Kidney (tissue), 14 donors: ENCODE results near the gene MEF2B. TPM values are rescaled to one million over a fixed set of nuclear protein-coding genes. Genes with fewer than 3 reads are reported as not detected.
A peak's percentile ranks its signal among the peaks of the same experiment; 100 is the strongest.

ENCODE experiments used
- DNase-seq, 5 donors: peaks; one replicate each; pipeline ENCODE4 v3.0.0-alpha.2; 2013 to 2020
- FAIRE-seq: peaks from 2 replicates; lab custom pipeline; 2012; peaks lifted over from hg19 to GRCh38; lab: Jason Lieb, UNC
- H3K27ac ChIP-seq, 2 donors: one replicate each; pipeline ENCODE4 v1.7.0; 2013; ENCODE audit warnings: low read depth in 2 of 2, low read length in 2 of 2, inconsistent platforms in 1 of 2
- H3K27me3 ChIP-seq: one replicate; pipeline ENCODE4 v1.7.1; 2013; ENCODE audit warnings: low read length, inconsistent platforms; ENCODE audit not compliant: control insufficient read depth, insufficient read depth
- H3K36me3 ChIP-seq, 3 donors: one replicate each; pipeline versions ENCODE4 v1.7.0 to v1.7.1; 2013; ENCODE audit warnings: low read length in 3 of 3, control low read depth in 1 of 3, inconsistent platforms in 1 of 3; ENCODE audit not compliant: insufficient read depth in 3 of 3, control insufficient read depth in 2 of 3
- H3K4me1 ChIP-seq, 3 donors: one replicate each; pipeline versions ENCODE4 v1.7.0 to v1.7.1; 2013; ENCODE audit warnings: low read length in 3 of 3, inconsistent platforms in 1 of 3, low read depth in 1 of 3; ENCODE audit not compliant: control insufficient read depth in 2 of 3, insufficient read depth in 2 of 3
- H3K4me3 ChIP-seq, 3 donors: one replicate each; pipeline versions ENCODE4 v1.7.0 to v1.8.1; 2013; ENCODE audit warnings: low read length in 3 of 3, control low read depth in 1 of 3, inconsistent platforms in 1 of 3
- H3K9ac ChIP-seq, 3 donors: one replicate each; pipeline versions ENCODE4 v1.7.0 to v1.7.1; 2013; ENCODE audit warnings: low read length in 3 of 3, control low read depth in 1 of 3, inconsistent platforms in 1 of 3
- H3K9me3 ChIP-seq, 3 donors: one replicate each; pipeline versions ENCODE4 v1.7.0 to v1.7.1; 2013; ENCODE audit warnings: low read length in 3 of 3, control low read depth in 1 of 3, inconsistent platforms in 1 of 3; ENCODE audit not compliant: control insufficient read depth in 2 of 3, insufficient read depth in 1 of 3
- intact Hi-C: fragments of 100-400 bp; cut with DNase I; formaldehyde crosslinking; loops from one replicate; pipeline ENCODE4 v1.11.1; 2022
- polyA plus RNA-seq: library from polyadenylated mRNA; stranded (reverse); fragments of 350-450 nt; fragmentation: Illumina TruSeq; extraction: RNeasy Lipid Tissue Mini Kit (QIAGEN cat#74804); gene quantifications from one replicate; pipeline ENCODE4 v1.2.3, GENCODE V29; 2014; ENCODE audit warnings: low read depth, low replicate concordance; ENCODE audit not compliant: insufficient read depth
- total RNA-seq: library from RNA; stranded (reverse); fragmentation: NEBNext Ultra II Directional; extraction: Animal tissue kit (Norgen Biotek cat#: 25700); gene quantifications from one replicate; pipeline ENCODE4 v1.2.1, GENCODE V29; 2021
- TF ChIP-seq, protein P1 (sequence below): IDR thresholded peaks from 3 replicates; pipeline ENCODE4 v1.5.1; 2012; ENCODE audit warnings: mild to moderate bottlenecking, moderate library complexity, borderline replicate concordance; ENCODE audit not compliant: insufficient read depth; ENCODE audit errors: extremely low read depth
- donor health status: control.
- donor health status: control.
- donor health status: control.
- donor health status: control.
- donor health status: control.
- donor health status: DM: yes; HTN: yes; CAD: no.
- donor health status: Normal renal cell carcinoma (clear cell type).

MEF2B gene
- total and polyA plus RNA-seq, 2 donors from 2014 or later = 0.47 to 3.4 TPM

DNA sequence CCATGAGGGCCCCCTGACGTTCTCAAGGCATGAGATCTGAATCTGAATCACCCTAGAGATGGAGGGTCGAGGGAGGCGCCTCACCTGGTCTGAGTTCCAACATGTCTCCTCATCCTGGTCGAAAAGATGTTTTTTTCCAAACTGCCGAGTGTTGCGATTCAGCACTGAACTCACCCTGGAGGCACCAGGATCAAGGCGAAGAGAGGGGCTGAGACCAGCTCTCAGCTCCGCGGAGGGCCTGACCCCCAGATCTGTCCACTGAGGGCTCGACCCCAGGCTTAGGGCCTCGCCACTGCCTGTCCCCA lies 32.6 kb upstream of the MEF2B start:
- H3K27me3 ChIP-seq = no peaks in the 10 kb centered on the region
- intact Hi-C loops = no loop called here
- peak overlapping the region; percentile 68 to 82 (median 72) for H3K4me3 ChIP-seq
- peaks cover 0 to 8% (median 0%) of the 10 kb centered on the region in 3 donors for H3K4me1 ChIP-seq
- H3K9me3 ChIP-seq = no peaks in the 10 kb centered on the region
- DNase-seq (peak in 1 of 5 donors; percentile 5), FAIRE-seq (no peak)
- H3K9ac ChIP-seq = peak overlapping the region; percentile 32 to 76 (median 57)
- H3K36me3 ChIP-seq = peaks cover 0 to 9% (median 8%) of the 10 kb centered on the region in 3 donors
- peak overlapping the region in 1 of 2 donors; percentile 46 for H3K27ac ChIP-seq
- TF ChIP-seq, protein P1, sequence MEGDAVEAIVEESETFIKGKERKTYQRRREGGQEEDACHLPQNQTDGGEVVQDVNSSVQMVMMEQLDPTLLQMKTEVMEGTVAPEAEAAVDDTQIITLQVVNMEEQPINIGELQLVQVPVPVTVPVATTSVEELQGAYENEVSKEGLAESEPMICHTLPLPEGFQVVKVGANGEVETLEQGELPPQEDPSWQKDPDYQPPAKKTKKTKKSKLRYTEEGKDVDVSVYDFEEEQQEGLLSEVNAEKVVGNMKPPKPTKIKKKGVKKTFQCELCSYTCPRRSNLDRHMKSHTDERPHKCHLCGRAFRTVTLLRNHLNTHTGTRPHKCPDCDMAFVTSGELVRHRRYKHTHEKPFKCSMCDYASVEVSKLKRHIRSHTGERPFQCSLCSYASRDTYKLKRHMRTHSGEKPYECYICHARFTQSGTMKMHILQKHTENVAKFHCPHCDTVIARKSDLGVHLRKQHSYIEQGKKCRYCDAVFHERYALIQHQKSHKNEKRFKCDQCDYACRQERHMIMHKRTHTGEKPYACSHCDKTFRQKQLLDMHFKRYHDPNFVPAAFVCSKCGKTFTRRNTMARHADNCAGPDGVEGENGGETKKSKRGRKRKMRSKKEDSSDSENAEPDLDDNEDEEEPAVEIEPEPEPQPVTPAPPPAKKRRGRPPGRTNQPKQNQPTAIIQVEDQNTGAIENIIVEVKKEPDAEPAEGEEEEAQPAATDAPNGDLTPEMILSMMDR = no peak

DNA sequence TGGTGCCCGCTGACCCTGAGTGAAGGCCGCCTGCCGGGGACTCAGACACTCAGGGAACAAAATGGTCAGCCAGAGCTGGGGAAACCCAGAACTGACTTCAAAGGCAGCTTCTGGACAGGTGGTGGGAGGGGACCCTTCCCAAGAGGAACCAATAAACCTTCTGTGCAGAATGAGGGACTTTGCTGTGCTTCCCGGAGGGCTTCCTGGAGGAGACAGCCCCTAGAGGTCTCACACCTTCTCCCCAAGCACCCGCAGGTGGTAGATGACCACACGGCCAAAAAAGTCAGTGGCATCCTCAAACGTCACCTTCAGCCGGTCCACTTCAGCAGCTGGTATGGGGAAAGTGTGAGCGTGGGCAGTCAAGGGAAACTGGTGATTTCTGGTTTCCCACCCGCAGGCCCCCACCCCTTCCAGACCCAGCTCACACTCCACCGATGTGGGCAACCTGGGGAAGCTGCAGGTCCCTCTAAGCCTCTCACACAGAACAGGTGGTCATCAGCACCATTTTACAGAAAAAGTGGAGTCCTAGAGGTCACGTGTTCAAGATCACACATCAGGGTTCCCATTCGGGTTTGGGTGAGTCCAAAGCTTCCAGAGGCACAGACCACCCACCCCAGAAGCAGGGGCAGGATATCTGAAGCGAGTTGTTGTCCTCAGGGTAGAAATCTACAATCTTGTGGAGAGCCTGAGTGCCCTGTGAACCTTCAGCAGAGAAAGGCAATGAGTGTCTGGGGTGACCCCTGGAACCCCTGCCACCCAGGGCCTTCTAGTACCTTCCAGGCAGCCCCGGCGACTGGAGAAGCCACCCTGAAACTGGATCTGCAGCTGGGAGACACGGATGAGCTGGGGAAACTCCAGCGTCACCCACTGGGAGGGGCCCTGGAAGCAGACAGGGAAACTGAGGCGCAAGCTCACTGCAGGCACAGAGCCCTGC lies 31.9 kb upstream of the MEF2B start:
- no peak overlapping the region for H3K27ac ChIP-seq
- no peaks in the 10 kb centered on the region for H3K9me3 ChIP-seq
- peak overlapping the region in 1 of 3 donors; percentile 76 for H3K9ac ChIP-seq

DNA sequence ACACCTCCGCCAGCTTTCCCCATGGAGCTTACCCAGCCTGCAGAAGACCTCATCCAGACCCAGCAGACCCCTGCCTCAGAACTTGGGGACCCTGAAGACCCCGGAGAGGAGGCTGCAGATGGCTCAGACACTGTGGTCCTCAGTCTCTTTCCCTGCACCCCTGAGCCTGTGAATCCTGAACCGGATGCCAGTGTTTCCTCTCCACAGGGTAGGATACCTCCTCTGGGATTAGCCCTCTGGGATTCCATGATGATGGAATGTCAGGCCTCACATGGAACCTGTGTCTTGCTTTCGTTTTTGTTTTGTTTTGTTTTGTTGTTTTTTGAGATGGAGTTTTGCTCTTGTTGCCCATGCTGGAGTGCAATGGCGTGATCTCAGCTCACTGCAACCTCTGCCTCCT lies 23.9 kb upstream of the MEF2B start:
- Histone ChIP-seq H3K4me1 (peaks cover 0 to 18% (median 4%) of the 10 kb centered on the region in 3 donors), H3K36me3 (peaks cover 0 to 9% (median 8%) of the 10 kb centered on the region in 3 donors), H3K9me3 (no peaks in the 10 kb centered on the region), H3K4me3 (peak overlapping the region in 1 of 3 donors; percentile 99), H3K27ac (no peak overlapping the region), H3K9ac (no peak overlapping the region), H3K27me3 (no peaks in the 10 kb centered on the region)
- intact Hi-C loops = no loop called here
- TF ChIP-seq, protein P1 = no peak
- FAIRE-seq (no peak), DNase-seq (no peak)

More for the DNA sequence above, 31.9 kb upstream of the MEF2B start:
- DNase-seq = no peak
- Histone ChIP-seq H3K4me1 (peaks cover 0 to 8% (median 0%) of the 10 kb centered on the region in 3 donors), H3K36me3 (peaks cover 0 to 11% (median 9%) of the 10 kb centered on the region in 3 donors), H3K27me3 (no peaks in the 10 kb centered on the region), H3K4me3 (peak overlapping the region in 2 of 3 donors; percentile 68 to 82)
- TF ChIP-seq, protein P1 = no peak
- intact Hi-C loops = no loop called here
- FAIRE-seq = no peak
